Measurements from ENCODE around the gene GYG2. TPM values are rescaled to one million over a fixed set of nuclear protein-coding genes. Genes with fewer than 3 reads are reported as not detected.

GYG2 gene
- total RNA-seq, 2 donors from 2014 or later, result 52.6 to 108 TPM

DNA sequence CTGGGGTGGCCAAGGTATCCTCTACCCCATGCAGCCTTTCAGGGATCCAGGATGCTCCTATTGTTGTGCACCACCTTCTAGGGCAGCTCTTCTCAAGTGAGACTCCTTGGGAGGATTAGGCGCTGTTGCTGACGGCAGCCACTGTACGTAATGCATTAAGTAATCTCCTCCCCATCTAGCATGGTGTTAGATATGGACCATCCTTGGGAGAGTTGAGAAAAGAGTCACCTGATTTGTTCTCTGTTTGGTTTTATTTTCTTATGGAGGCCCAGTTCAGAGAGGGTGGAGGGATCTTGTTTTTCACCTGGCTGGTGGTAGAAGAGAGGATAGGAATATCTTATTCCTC is 46.4 kb downstream of the GYG2 start:
- H3K27ac Mint-ChIP-seq, result no peak overlapping the region
- DNase-seq, result no peak
- H3K9me3 Mint-ChIP-seq, result peaks cover 18% of the 10 kb centered on the region
- H3K4me1 ChIP-seq (ENCODE audit: control insufficient read depth, insufficient read depth, low read length), result no peaks in the 10 kb centered on the region
- TF ChIP-seq, protein P1, sequence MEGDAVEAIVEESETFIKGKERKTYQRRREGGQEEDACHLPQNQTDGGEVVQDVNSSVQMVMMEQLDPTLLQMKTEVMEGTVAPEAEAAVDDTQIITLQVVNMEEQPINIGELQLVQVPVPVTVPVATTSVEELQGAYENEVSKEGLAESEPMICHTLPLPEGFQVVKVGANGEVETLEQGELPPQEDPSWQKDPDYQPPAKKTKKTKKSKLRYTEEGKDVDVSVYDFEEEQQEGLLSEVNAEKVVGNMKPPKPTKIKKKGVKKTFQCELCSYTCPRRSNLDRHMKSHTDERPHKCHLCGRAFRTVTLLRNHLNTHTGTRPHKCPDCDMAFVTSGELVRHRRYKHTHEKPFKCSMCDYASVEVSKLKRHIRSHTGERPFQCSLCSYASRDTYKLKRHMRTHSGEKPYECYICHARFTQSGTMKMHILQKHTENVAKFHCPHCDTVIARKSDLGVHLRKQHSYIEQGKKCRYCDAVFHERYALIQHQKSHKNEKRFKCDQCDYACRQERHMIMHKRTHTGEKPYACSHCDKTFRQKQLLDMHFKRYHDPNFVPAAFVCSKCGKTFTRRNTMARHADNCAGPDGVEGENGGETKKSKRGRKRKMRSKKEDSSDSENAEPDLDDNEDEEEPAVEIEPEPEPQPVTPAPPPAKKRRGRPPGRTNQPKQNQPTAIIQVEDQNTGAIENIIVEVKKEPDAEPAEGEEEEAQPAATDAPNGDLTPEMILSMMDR (conservative IDR thresholded peaks at IDR 0.05), result no peak
- no peak overlapping the region for H3K27ac ChIP-seq (ENCODE audit: low read depth, low read length)
- no peaks in the 10 kb centered on the region for H3K27me3 Mint-ChIP-seq (ENCODE audit: insufficient read depth)
- no peak overlapping the region for H3K4me3 ChIP-seq (ENCODE audit: low read length)
- H3K36me3 Mint-ChIP-seq (ENCODE audit: low read depth), result peaks cover 61% of the 10 kb centered on the region
- 90% methylated on average over 3 of the region's 3 CpGs; no CpG with 5 or more reads in 1 of the 2 experiments for WGBS, 2 experiments (ENCODE audit: insufficient coverage in 1 of 2, insufficient read length in 1 of 2)
- H3K9ac ChIP-seq (ENCODE audit: extremely low read depth, low read length, poor library complexity, severe bottlenecking), result no peak overlapping the region
- H3K4me3 Mint-ChIP-seq, result no peak overlapping the region
- H3K27me3 ChIP-seq (ENCODE audit: control insufficient read depth, insufficient read depth, low read length, poor library complexity, severe bottlenecking), result no peaks in the 10 kb centered on the region
- H3K36me3 ChIP-seq (ENCODE audit: control insufficient read depth, insufficient read depth, low read length), result peaks cover 16% of the 10 kb centered on the region
- peaks cover 9% of the 10 kb centered on the region for H3K9me3 ChIP-seq (ENCODE audit: control insufficient read depth, low read length)
- H3K4me1 Mint-ChIP-seq, result peaks cover 6% of the 10 kb centered on the region

GRCh38 chrX:2875798-2876399 is 47.2 kb downstream of the GYG2 start:
- H3K4me1 ChIP-seq (ENCODE audit: control insufficient read depth, insufficient read depth, low read length), result no peaks in the 10 kb centered on the region
- Mint-ChIP-seq H3K27ac (peak overlapping the region; percentile 46), H3K36me3 (ENCODE audit: low read depth) (peaks cover 62% of the 10 kb centered on the region)

GRCh38 chrX:2878563-2878962 is 49.8 kb downstream of the GYG2 start:
- H3K27me3 ChIP-seq (ENCODE audit: control insufficient read depth, insufficient read depth, low read length, poor library complexity, severe bottlenecking), result no peaks in the 10 kb centered on the region
- Mint-ChIP-seq H3K4me3 (no peak overlapping the region), H3K36me3 (ENCODE audit: low read depth) (peaks cover 79% of the 10 kb centered on the region), H3K4me1 (peaks cover 3% of the 10 kb centered on the region), H3K27me3 (ENCODE audit: insufficient read depth) (no peaks in the 10 kb centered on the region), H3K27ac (no peak overlapping the region), H3K9me3 (peaks cover 14% of the 10 kb centered on the region)
- 100% methylated on average over 1 of the region's 2 CpGs; no CpG with 5 or more reads in 1 of the 2 experiments for WGBS, 2 experiments (ENCODE audit: insufficient coverage in 1 of 2, insufficient read length in 1 of 2)
- H3K9me3 ChIP-seq (ENCODE audit: control insufficient read depth, low read length), result peaks cover 5% of the 10 kb centered on the region
- TF ChIP-seq, protein P1 (conservative IDR thresholded peaks at IDR 0.05), result no peak
- no peak overlapping the region for H3K4me3 ChIP-seq (ENCODE audit: low read length)
- H3K36me3 ChIP-seq (ENCODE audit: control insufficient read depth, insufficient read depth, low read length), result peaks cover 23% of the 10 kb centered on the region
- no peak overlapping the region for H3K27ac ChIP-seq (ENCODE audit: low read depth, low read length)
- no peaks in the 10 kb centered on the region for H3K4me1 ChIP-seq (ENCODE audit: control insufficient read depth, insufficient read depth, low read length)
- no peak for DNase-seq
- H3K9ac ChIP-seq (ENCODE audit: extremely low read depth, low read length, poor library complexity, severe bottlenecking), result no peak overlapping the region

More at GRCh38 chrX:2875798-2876399, 47.2 kb downstream of the GYG2 start:
- Histone ChIP-seq H3K27ac (ENCODE audit: low read depth, low read length) (no peak overlapping the region), H3K27me3 (ENCODE audit: control insufficient read depth, insufficient read depth, low read length, poor library complexity, severe bottlenecking) (no peaks in the 10 kb centered on the region), H3K9me3 (ENCODE audit: control insufficient read depth, low read length) (peaks cover 9% of the 10 kb centered on the region), H3K9ac (ENCODE audit: extremely low read depth, low read length, poor library complexity, severe bottlenecking) (no peak overlapping the region), H3K4me3 (ENCODE audit: low read length) (no peak overlapping the region), H3K36me3 (ENCODE audit: control insufficient read depth, insufficient read depth, low read length) (peaks cover 16% of the 10 kb centered on the region)
- H3K27me3 Mint-ChIP-seq (ENCODE audit: insufficient read depth), result no peaks in the 10 kb centered on the region
- peaks cover 6% of the 10 kb centered on the region for H3K4me1 Mint-ChIP-seq
- H3K9me3 Mint-ChIP-seq, result peaks cover 18% of the 10 kb centered on the region
- TF ChIP-seq, protein P1 (conservative IDR thresholded peaks at IDR 0.05), result peak; percentile 81
- 80% methylated on average over 5 of the region's 6 CpGs; no CpG with 5 or more reads in 1 of the 2 experiments for WGBS, 2 experiments (ENCODE audit: insufficient coverage in 1 of 2, insufficient read length in 1 of 2)
- H3K4me3 Mint-ChIP-seq, result no peak overlapping the region
- DNase-seq, result no peak
